GM23338 (cell line): ENCODE data around the gene NDUFS7. TPM values are rescaled to one million over a fixed set of nuclear protein-coding genes. Genes with fewer than 3 reads are reported as not detected.

Experiments
- ATAC-seq: fragments of 200-7000 bp; cut with Tn5 transposase; 3 replicates; pipeline ENCODE4 v1.9.1; 2020
- DNase-seq: peaks from one replicate; pipeline ENCODE4 v3.0.0-alpha.2; 2015; ENCODE audit warnings: low spot score
- H2AFZ ChIP-seq: fragments of 200-600 bp; sonication (generic); 2 replicates; pipeline ENCODE4 v1.8.0; 2016; ENCODE audit warnings: antibody characterized with exemption, mild to moderate bottlenecking, moderate library complexity
- H3F3A ChIP-seq: fragments of 200-600 bp; sonication (generic); replicated peaks from 2 replicates; pipeline ENCODE4 v1.8.0; 2017; ENCODE audit warnings: antibody characterized with exemption, mixed run types, low read depth
- H3K27ac ChIP-seq: fragments of 200-600 bp; sonication (generic); 2 replicates; pipeline ENCODE4 v1.6.1; 2016; ENCODE audit warnings: low read depth
- H3K27me3 ChIP-seq: fragments of 200-600 bp; sonication (generic); 2 replicates; pipeline ENCODE4 v1.8.0; 2016; ENCODE audit warnings: mild to moderate bottlenecking, mixed run types, moderate library complexity; ENCODE audit not compliant: insufficient read depth
- H3K36me3 ChIP-seq: fragments of 200-600 bp; sonication (generic); 2 replicates; pipeline ENCODE4 v1.8.0; 2016; ENCODE audit warnings: mild to moderate bottlenecking; ENCODE audit not compliant: insufficient read depth
- H3K4me1 ChIP-seq: fragments of 200-600 bp; sonication (generic); 2 replicates; pipeline ENCODE4 v1.8.0; 2016; ENCODE audit warnings: mild to moderate bottlenecking, moderate library complexity; ENCODE audit not compliant: insufficient read depth
- H3K4me2 ChIP-seq: fragments of 200-600 bp; sonication (generic); 2 replicates; pipeline ENCODE4 v1.7.1; 2017; ENCODE audit warnings: mixed run types
- H3K4me3 ChIP-seq: fragments of 200-600 bp; sonication (generic); 2 replicates; pipeline ENCODE4 v1.6.1; 2016; ENCODE audit warnings: mixed run types
- H3K79me2 ChIP-seq: fragments of 200-600 bp; sonication (generic); replicated peaks from 2 replicates; pipeline ENCODE4 v1.8.0; 2017; ENCODE audit warnings: mild to moderate bottlenecking; ENCODE audit not compliant: insufficient read depth
- H3K9me2 ChIP-seq: fragments of 200-600 bp; sonication (generic); 2 replicates; pipeline ENCODE4 v1.8.0; 2017; ENCODE audit not compliant: insufficient read depth
- H4K20me1 ChIP-seq: fragments of 200-600 bp; sonication (generic); replicated peaks from 2 replicates; pipeline ENCODE4 v1.8.0; 2017; ENCODE audit warnings: mild to moderate bottlenecking; ENCODE audit not compliant: insufficient read depth
- H3K27ac Mint-ChIP-seq: 2 replicates; pipeline ENCODE4 v1.8.0; 2020; ENCODE audit warnings: inconsistent platforms, mild to moderate bottlenecking, moderate library complexity, mixed read lengths
- H3K27me3 Mint-ChIP-seq: 3 replicates; pipeline ENCODE4 v1.8.0; 2022; ENCODE audit warnings: low read depth, mild to moderate bottlenecking, moderate library complexity, mixed read lengths, inconsistent platforms; ENCODE audit not compliant: insufficient read depth, poor library complexity
- H3K36me3 Mint-ChIP-seq: 3 replicates; pipeline ENCODE4 v1.8.0; 2021; ENCODE audit warnings: low read depth, mild to moderate bottlenecking, inconsistent platforms, moderate library complexity, mixed read lengths
- H3K4me1 Mint-ChIP-seq: 3 replicates; pipeline ENCODE4 v1.8.0; 2020; ENCODE audit warnings: mild to moderate bottlenecking, inconsistent platforms, mixed read lengths
- H3K4me3 Mint-ChIP-seq: 3 replicates; pipeline ENCODE4 v1.8.0; 2021; ENCODE audit warnings: moderate library complexity, mild to moderate bottlenecking, inconsistent platforms, mixed read lengths
- H3K9me3 Mint-ChIP-seq: 3 replicates; pipeline ENCODE4 v1.8.0; 2020; ENCODE audit warnings: moderate library complexity, mild to moderate bottlenecking, inconsistent platforms, mixed read lengths
- CREB1 ChIP-seq: fragments of 250-450 bp; sonication (Bioruptor Pico); IDR thresholded peaks from 2 replicates; pipeline ENCODE4 v1.5.0; 2020; ENCODE audit warnings: low read depth, mild to moderate bottlenecking, moderate library complexity
- ETS1 ChIP-seq: IDR thresholded peaks from 2 replicates; pipeline ENCODE4 v1.6.1; 2016; ENCODE audit warnings: antibody characterized with exemption
- EZH2 ChIP-seq: fragments of 200-600 bp; sonication (generic); IDR thresholded peaks from one replicate; pipeline ENCODE4 v1.8.0; 2017; ENCODE audit warnings: antibody characterized with exemption, mild to moderate bottlenecking, low read depth; ENCODE audit not compliant: unreplicated experiment
- JUNB ChIP-seq: IDR thresholded peaks from one replicate; pipeline ENCODE4 v1.6.1; 2016; ENCODE audit warnings: antibody characterized with exemption; ENCODE audit not compliant: unreplicated experiment
- POLR2AphosphoS5 ChIP-seq: IDR thresholded peaks from 2 replicates; pipeline ENCODE4 v1.6.1; 2016; ENCODE audit warnings: antibody characterized with exemption, low read depth
- REST ChIP-seq: IDR thresholded peaks from one replicate; pipeline ENCODE4 v1.6.1; 2018; ENCODE audit warnings: antibody characterized with exemption; ENCODE audit not compliant: unreplicated experiment
- STAT1 ChIP-seq: IDR thresholded peaks from one replicate; pipeline ENCODE4 v1.6.1; 2016; ENCODE audit warnings: antibody characterized with exemption; ENCODE audit not compliant: unreplicated experiment
- ZNF462 ChIP-seq: fragments of 250-450 bp; sonication (Bioruptor Pico); IDR thresholded peaks from 2 replicates; pipeline ENCODE4 v1.5.0; 2020; ENCODE audit warnings: mild to moderate bottlenecking, moderate library complexity
- polyA plus RNA-seq: library from polyadenylated mRNA; unstranded; fragments of >200 nt; fragmentation: Nextera tagmentation; extraction: Ambion mirVana; gene quantifications from 2 replicates; pipeline ENCODE4 v1.2.1, GENCODE V29; 2016
- total RNA-seq: library from RNA; depleted of rRNA; stranded (reverse); fragments of >200 nt; shearing (Covaris generic); gene quantifications from 2 replicates; pipeline ENCODE4 v1.2.3, GENCODE V29; 2014

The NDUFS7 gene
- total and polyA plus RNA-seq, 2 experiments from 2014 or later, result 132 to 203 TPM

GRCh38 chr19:1363599-1363998 is 20.1 kb upstream of the NDUFS7 start:
- H3K36me3 Mint-ChIP-seq, result peaks cover 85% of the 10 kb centered on the region
- TF ChIP-seq POLR2AphosphoS5, result no peak
- no peak for TF ChIP-seq CREB1 (CRISPR knock-in tag)
- no peak for TF ChIP-seq REST
- TF ChIP-seq ZNF462 (CRISPR knock-in tag), result no peak
- no peak for TF ChIP-seq EZH2
- TF ChIP-seq JUNB, result no peak
- TF ChIP-seq STAT1, result no peak
- no peak for TF ChIP-seq ETS1

More at GRCh38 chr19:1363599-1363998, 20.1 kb upstream of the NDUFS7 start:
- Histone ChIP-seq H2AFZ (no peak overlapping the region), H3F3A (peaks cover 25% of the 10 kb centered on the region), H3K27me3 (no peaks in the 10 kb centered on the region), H3K4me2 (no peak overlapping the region), H3K36me3 (peaks cover 36% of the 10 kb centered on the region), H3K27ac (peak overlapping the region; percentile 75; the same call in 1 of the 2 replicates), H4K20me1 (peaks cover 25% of the 10 kb centered on the region), H3K79me2 (peaks cover 37% of the 10 kb centered on the region), H3K4me3 (no peak overlapping the region), H3K4me1 (peaks cover 7% of the 10 kb centered on the region; the same call in 1 of the 2 replicates), H3K9me2 (no peaks in the 10 kb centered on the region)
- no peaks in the 10 kb centered on the region for H3K9me3 Mint-ChIP-seq
- ATAC-seq (no peak), DNase-seq (no peak)
- H3K4me1 Mint-ChIP-seq, result peaks cover 18% of the 10 kb centered on the region
- no peak overlapping the region for H3K27ac Mint-ChIP-seq
- H3K27me3 Mint-ChIP-seq, result peaks cover 13% of the 10 kb centered on the region
- H3K4me3 Mint-ChIP-seq, result no peak overlapping the region
